ENCODE data around the gene HRAS.

Gene HRAS

DNA sequence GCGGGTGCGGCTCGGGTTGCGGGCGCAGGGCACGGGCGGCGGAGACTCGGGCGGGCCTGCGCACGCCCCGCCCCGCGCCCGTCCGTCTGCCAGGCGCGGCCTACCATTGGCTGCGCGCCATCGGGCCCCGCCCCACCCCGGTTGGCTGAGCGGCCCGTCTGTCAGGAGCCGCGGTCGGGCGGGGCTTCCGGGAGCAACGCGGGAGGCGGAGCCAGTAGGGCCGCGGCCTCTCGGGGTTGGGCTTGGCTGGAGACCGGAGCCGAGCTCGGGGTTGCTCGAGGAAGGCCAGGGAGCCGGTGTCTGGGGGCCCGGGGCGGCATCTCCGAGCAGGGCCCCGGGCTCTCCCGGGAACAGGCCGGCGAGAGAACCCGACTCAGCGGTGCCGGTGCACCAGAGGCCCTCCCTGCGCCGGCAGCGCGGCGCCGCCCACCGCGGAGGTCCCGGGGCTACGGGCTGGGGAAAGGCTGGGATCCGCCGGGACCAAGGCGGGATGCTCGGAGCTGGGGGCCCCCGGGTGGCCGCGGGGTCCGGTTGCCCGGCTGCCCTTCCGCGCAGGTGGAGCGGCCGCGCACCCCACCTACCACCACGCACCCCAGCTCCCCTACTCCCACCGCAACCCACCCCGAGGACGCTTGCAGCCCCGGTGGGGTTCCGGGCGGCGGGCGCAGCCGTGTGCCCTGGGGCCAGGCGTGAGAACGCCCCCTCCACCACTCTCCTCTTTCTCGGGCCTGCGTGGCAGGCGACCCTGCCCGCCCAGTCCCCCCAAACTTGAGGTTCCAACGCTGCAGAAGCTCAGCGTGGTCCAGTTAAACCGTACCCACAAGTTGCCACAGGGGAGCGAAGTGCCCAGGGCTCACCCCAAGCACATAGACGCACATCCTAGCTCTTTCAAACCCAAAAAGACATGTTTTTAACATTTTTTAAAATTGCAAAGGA is at the start of gene HRAS:
TSS of gene HRAS (minus strand) at position 58 of the 936 bp plus-strand sequence.
- DNase-seq: peak; percentile 91 to 97
- Histone ChIP-seq H3K4me3 (peak within 1 kb of the TSS; percentile 81 to 98), H3K36me3 (peaks cover 22 to 29% (median 24%) of the 10 kb centered on the region in 3 donors), H3K27me3 (peaks cover 0 to 11% of the 10 kb centered on the region in 2 donors), H3K4me1 (peaks cover 3 to 44% (median 34%) of the 10 kb centered on the region in 4 donors), H3K9me3 (no peaks in the 10 kb centered on the region), H3K27ac (peak within 1 kb of the TSS; percentile 76 to 78)
- TF ChIP-seq, protein P1, sequence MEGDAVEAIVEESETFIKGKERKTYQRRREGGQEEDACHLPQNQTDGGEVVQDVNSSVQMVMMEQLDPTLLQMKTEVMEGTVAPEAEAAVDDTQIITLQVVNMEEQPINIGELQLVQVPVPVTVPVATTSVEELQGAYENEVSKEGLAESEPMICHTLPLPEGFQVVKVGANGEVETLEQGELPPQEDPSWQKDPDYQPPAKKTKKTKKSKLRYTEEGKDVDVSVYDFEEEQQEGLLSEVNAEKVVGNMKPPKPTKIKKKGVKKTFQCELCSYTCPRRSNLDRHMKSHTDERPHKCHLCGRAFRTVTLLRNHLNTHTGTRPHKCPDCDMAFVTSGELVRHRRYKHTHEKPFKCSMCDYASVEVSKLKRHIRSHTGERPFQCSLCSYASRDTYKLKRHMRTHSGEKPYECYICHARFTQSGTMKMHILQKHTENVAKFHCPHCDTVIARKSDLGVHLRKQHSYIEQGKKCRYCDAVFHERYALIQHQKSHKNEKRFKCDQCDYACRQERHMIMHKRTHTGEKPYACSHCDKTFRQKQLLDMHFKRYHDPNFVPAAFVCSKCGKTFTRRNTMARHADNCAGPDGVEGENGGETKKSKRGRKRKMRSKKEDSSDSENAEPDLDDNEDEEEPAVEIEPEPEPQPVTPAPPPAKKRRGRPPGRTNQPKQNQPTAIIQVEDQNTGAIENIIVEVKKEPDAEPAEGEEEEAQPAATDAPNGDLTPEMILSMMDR (IDR thresholded peaks at IDR 0.05): no peak
- intact Hi-C loops (cut with DNase I; ENCODE audit: low total_unique reads): loop anchor here (10.0 kb wide), 1 partner anchor 231 kb away; the partner anchor contains the start of gene IFITM2

DNA sequence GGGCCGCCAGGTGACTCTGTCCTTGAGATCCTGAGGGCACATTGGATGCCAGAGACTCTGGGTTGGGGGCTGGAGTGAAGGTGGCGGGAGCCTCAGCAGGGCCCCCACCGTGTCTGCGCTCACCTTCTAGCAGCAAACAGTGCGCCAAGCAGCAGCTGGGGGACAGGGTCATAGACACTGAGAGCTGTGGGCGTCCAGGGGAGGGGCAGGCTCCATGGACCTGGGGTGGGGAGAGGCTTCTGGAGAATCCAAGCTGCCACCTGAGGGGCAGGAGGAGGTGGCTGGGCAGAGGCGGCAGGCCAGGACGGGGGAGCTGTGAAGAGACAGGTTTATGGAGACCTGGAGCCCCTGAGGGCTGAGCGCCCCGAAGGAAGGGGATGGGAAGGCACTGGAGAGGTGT is 48.9 kb upstream of the HRAS start:
- H3K36me3 ChIP-seq: peaks cover 49 to 79% (median 72%) of the 10 kb centered on the region in 3 donors
- peaks cover 0 to 21% (median 14%) of the 10 kb centered on the region in 4 donors for H3K4me1 ChIP-seq
- H3K27me3 ChIP-seq: no peaks in the 10 kb centered on the region
- H3K4me3 ChIP-seq: no peak overlapping the region
- TF ChIP-seq, protein P1 (IDR thresholded peaks at IDR 0.05): no peak
- H3K9me3 ChIP-seq: no peaks in the 10 kb centered on the region
- H3K27ac ChIP-seq: no peak overlapping the region
- intact Hi-C loops (cut with DNase I; ENCODE audit: low total_unique reads): no loop called here
- no peak for DNase-seq

DNA sequence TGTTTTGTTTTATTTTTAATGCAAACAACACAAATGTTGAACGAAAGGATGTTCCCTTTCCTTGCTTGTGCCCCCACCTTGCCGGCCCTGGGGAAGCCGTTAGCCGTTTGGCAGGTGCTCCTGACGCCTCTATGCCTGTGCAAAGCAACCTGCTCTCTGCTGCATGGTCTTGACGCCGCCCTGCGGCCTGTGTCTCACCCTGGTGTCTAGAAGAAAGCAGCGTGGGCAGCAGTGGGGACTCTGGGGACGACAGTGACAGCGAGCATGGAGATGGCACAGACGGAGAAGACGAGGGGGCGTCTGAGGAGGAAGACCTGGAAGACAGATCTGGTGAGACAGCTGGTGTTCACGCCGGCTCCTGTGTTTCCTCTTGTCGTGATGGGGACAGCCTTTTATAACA is 46.4 kb upstream of the HRAS start:
- intact Hi-C loops (cut with DNase I; ENCODE audit: low total_unique reads): no loop called here
- TF ChIP-seq, protein P1 (IDR thresholded peaks at IDR 0.05): no peak
- H3K27ac ChIP-seq: no peak overlapping the region
- H3K27me3 ChIP-seq: no peaks in the 10 kb centered on the region
- no peaks in the 10 kb centered on the region for H3K9me3 ChIP-seq
- peaks cover 0 to 46% (median 36%) of the 10 kb centered on the region in 4 donors for H3K4me1 ChIP-seq
- no peak overlapping the region for H3K4me3 ChIP-seq
- peaks cover 35 to 54% (median 47%) of the 10 kb centered on the region in 3 donors for H3K36me3 ChIP-seq
- no peak for DNase-seq

DNA sequence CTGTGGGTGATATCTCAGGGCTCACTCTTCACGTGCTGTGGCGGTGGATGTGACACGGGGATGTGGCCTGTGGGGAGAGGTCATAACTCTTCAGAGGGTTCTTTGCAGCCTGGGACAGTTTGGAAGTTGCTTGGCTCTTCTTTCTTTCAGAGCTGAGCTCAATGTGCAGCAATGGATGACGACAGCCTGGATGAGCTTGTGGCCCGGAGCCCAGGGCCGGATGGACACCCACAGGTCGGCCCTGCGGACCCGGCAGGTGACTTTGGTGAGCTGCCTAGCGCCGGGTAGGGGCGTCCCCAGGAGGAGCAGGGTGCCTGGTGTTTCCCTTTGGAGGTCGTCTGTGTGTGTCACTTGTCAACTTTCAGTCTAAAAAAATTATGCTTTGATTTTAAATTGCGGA is 46.0 kb upstream of the HRAS start:
- H3K4me1 ChIP-seq: peaks cover 0 to 46% (median 36%) of the 10 kb centered on the region in 4 donors
- H3K4me3 ChIP-seq: no peak overlapping the region
- no peak overlapping the region for H3K27ac ChIP-seq

DNA sequence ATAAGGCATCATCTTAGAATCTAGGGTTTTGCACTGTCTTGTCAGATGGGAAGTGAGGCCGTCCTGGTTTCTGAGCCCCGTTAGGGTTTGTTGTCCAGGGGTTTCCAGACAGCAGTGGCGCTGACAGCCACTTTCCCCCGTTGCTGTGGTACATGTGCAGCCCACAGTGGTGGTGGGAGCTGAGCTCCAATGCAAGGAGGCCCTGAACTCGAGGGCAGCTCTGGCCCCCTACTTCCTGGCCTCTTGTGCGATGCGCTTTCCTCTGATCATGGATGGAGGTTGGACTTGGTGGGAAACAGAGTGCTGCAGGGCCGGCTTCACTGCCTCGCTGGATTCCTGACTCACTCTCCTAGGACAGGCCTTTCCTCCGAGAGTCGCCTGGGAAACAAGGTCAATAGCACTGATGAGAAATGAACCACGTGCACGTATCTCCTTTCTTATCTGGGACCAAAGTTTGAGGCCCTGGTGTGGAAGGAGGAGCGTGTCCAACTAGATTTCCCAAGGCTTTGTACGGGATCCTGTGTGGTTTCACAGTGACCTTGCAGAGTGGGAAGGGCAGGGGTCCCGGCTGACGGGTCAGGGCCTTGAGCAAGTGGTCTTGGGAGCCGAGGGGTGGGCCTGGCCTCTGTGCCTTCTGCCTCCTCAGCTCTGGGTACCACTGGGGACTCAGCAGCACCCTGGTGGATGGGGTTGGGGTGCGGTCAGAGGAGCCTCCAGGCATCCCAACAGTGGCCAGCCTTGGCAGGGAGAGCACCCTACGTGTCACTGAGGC is 44.6 kb upstream of the HRAS start:
- H3K27me3 ChIP-seq: no peaks in the 10 kb centered on the region
- no peak overlapping the region for H3K27ac ChIP-seq
- intact Hi-C loops (cut with DNase I; ENCODE audit: low total_unique reads): loop anchor here (5.0 to 10.0 kb wide), 2 partner anchors 32 to 225 kb away; partner anchors contain the start of genes PIDD1 and RPLP2
- no peaks in the 10 kb centered on the region for H3K9me3 ChIP-seq
- H3K4me3 ChIP-seq: no peak overlapping the region
- TF ChIP-seq, protein P1 (IDR thresholded peaks at IDR 0.05): no peak
- peaks cover 34 to 37% (median 37%) of the 10 kb centered on the region in 3 donors for H3K36me3 ChIP-seq
- no peak for DNase-seq
- peaks cover 0 to 51% (median 41%) of the 10 kb centered on the region in 4 donors for H3K4me1 ChIP-seq

More for the DNA sequence above, 46.0 kb upstream of the HRAS start:
- Histone ChIP-seq H3K9me3 (no peaks in the 10 kb centered on the region), H3K27me3 (no peaks in the 10 kb centered on the region), H3K36me3 (peaks cover 34 to 50% (median 43%) of the 10 kb centered on the region in 3 donors)
- no peak for DNase-seq
- TF ChIP-seq, protein P1 (IDR thresholded peaks at IDR 0.05): no peak
- intact Hi-C loops (cut with DNase I; ENCODE audit: low total_unique reads): no loop called here
